ENCODE results near the gene CA4.

DNA sequence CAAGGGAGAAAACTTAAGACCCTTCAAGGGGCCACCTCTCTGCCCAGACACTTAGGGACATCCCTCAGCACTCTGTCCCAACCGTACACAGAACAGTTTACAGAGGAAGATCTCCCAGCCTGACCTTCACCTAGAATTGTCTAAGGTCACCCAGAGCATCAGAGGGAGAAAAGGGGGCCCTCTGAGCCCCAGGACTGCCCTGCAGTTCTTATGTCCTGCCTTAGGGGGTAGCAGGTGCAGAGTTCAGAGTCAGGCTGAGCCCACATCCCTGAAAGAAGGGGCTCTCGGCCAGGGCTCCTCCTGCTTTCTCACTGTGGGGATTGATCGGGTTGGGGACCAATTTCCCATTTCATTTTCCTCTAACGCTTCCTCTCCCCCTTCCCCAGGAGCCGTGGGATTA lies 15.4 kb downstream of the CA4 start:
- no peak for TF ChIP-seq EP300 (IDR thresholded peaks at IDR 0.05)
- TF ChIP-seq POLR2A (IDR thresholded peaks at IDR 0.05), result no peak
- TF ChIP-seq POLR2AphosphoS5 (IDR thresholded peaks at IDR 0.05), result no peak

All from stomach (tissue), 4 donors.